ENCODE measurements around the gene PRRC2A.

The PRRC2A gene

DNA sequence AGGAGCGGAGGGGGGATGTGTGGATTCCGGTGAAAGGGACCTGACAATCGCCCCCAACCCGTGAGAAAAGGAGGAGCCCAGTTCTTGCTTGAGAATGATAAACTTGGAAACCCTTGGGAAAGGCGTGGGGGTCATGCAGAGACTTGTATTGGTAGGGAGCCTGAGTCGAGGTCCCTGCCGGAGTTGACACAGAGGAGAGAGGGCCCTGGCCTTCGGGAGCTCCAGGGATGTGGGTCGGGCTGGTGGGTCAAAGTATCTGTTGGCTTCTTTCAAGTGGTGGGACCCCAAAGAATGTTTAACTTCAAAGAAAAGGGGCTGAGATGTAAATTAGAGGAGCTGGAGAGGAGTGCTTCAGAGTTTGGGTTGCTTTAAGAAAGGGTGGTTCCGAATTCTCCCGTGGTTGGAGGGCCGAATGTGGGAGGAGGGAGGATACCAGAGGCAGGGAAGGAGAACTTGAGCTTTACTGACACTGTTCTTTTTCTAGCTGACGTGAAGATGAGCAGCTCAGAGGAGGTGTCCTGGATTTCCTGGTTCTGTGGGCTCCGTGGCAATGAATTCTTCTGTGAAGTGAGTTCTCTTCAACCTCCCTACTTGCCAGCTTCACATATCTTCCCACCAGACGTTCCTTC, 45.9 kb downstream of the PRRC2A start:
- no peak for DNase-seq (ENCODE audit: low spot score)

DNA sequence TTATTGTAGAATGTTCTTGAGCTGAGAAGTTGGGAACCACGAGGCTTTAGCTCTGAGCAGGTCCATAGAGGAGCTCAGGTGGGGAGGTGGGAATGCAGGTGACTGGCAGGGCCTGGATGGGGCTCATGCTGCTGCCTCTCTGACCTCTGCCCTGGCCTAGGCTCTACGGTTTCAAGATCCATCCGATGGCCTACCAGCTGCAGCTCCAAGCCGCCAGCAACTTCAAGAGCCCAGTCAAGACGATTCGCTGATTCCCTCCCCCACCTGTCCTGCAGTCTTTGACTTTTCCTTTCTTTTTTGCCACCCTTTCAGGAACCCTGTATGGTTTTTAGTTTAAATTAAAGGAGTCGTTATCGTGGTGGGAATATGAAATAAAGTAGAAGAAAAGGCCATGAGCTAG, 49.2 kb downstream of the PRRC2A start, which contains the start of gene LY6G5B:
LY6G5B (plus strand) TSS at position 301 of the 400 bp plus-strand sequence. CDS start 975 bp downstream, outside the sequence.
- no peak for DNase-seq (ENCODE audit: low spot score)

GRCh38 chr6:31676322-31676903, 55.9 kb downstream of the PRRC2A start:
- DNase-seq (ENCODE audit: low spot score): no peak

DNA sequence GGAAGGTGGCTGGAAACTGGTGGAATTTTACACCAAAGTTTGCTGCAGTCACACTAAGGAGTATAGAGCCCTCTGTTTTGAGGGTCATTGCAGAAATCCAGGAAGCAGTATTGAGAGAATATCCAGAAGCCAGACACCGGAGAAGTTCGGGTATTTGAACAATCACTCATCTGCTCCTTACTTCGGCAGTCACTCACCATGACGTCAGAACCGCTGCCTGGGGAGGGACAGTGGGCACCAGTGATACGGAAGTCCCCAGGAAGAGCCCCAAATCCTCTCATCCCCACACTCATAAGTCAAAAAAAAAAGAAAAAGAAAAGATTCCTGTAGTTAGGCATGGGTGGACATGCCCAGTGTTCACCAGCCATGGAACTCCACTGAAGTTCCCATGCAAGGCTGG, 56.4 kb downstream of the PRRC2A start:
- DNase-seq (ENCODE audit: low spot score): no peak

DNA sequence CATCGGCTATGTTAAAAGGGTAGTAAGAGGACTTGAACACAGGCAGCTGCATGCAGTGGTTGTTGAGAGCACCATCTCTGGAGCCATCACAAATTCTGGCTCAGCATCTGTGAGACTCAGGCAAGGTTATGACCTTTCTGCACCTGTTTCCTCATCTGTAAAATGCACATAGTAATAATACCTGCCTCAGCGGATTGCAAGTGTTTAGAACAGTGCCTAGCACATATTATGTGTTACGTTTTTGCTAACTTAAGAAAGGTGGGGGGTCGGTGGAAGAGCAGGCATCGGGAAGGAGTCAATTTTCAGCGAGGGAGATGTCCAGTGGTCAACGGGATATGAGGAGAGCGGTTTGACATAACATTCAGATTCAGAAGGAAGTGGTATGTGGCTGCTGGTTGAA, 57.4 kb downstream of the PRRC2A start:
- DNase-seq (ENCODE audit: low spot score): no peak

- peak; percentile 76 for DNase-seq (ENCODE audit: low spot score)
Measured at GRCh38 chr6:31680226-31681134, 60.0 kb downstream of the PRRC2A start, which contains the start of gene LY6G5C. Gene LY6G5C, minus strand, starts transcription at chr6:31681067. Its CDS starts 694 bp downstream, at chr6:31680373.

GRCh38 chr6:31681135-31681671, 60.7 kb downstream of the PRRC2A start:
- no peak for DNase-seq (ENCODE audit: low spot score)

DNA sequence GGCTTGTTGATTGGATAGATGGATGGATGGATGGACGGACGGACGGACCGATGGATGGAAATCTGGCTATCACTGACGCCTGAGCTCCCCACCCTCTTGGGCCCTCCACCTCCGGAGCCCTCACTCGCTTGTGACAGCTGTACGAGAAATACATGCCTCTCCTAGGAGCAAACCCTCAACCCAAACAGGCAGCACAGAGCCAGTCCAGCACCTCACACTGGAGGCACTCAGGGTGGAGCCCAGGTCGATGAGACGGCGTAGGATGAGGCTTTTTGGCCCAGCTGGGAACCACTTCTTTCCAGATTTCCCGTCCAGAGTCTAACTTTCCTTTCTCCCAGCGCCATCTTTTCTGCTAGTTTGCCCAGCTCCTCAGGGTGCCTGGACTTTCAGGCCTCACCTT, 63.1 kb downstream of the PRRC2A start:
- no peak for DNase-seq (ENCODE audit: low spot score)

- peak; percentile 58 for DNase-seq (ENCODE audit: low spot score)
Measured at GRCh38 chr6:31686483-31686882, 66.0 kb downstream of the PRRC2A start.

DNA sequence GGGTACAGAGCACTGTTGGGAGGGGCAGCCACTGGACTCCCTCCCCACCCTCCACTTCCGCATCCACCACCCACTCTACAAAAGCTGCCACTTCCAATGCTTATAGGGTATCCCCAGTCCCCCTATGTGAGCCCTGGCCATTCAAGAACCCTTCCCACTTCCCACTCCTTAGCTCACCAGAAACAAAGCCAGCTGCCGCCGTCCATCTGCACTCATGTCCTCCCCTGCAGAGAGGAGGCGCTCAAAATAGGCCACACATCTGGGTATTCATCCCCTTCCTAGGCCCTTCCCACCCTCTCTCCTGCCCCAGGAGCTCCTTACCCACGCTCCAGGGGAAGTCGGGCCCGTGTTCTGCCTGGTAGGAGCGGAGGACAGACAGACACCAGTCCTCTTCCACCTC, 66.8 kb downstream of the PRRC2A start:
- no peak for DNase-seq (ENCODE audit: low spot score)

All from hematopoietic multipotent progenitor cell treated with erythropoietin and hydrocortisone succinate and interleukin-3 and kit ligand, for 15 days (in vitro differentiated cells).